Measurements from ENCODE around the gene ATOX1. TPM values are rescaled to one million over a fixed set of nuclear protein-coding genes. Genes with fewer than 3 reads are reported as not detected.
A peak's percentile ranks its signal among the peaks of the same experiment; 100 is the strongest.

Gene ATOX1
- total RNA-seq, 1 experiment from 2014 or later, result 65.6 TPM

- DNase-seq (ENCODE audit: low spot score), result no peak
- H3K27ac ChIP-seq (ENCODE audit: low read depth, low read length, poor library complexity, severe bottlenecking), result no peak overlapping the region
- intact Hi-C loops (cut with micrococcal nuclease; ENCODE audit: unreplicated experiment), result loop anchor here (1.0 to 10.0 kb wide), 3 partner anchors 83 to 295 kb away; partner anchors contain the start of gene SLC36A1
Observed at GRCh38 chr5:151741678-151742423, 16.6 kb downstream of the ATOX1 start.

GRCh38 chr5:151740958-151741373 is 17.5 kb downstream of the ATOX1 start:
- Histone ChIP-seq H3K4me3 (ENCODE audit: low read depth, low read length, poor library complexity, severe bottlenecking) (no peak overlapping the region), H3K27me3 (replicated peaks; ENCODE audit: insufficient read depth, low read depth, low read length, poor library complexity) (no peaks in the 10 kb centered on the region), H3K9me3 (ENCODE audit: low read depth, low read length, poor library complexity, severe bottlenecking) (no peaks in the 10 kb centered on the region), H3K36me3 (ENCODE audit: insufficient read depth, low read length, poor library complexity, severe bottlenecking) (peaks cover 6% of the 10 kb centered on the region), H3K27ac (ENCODE audit: low read depth, low read length, poor library complexity, severe bottlenecking) (no peak overlapping the region), H3K4me1 (ENCODE audit: insufficient read depth, low read length, poor library complexity, severe bottlenecking) (peaks cover 14% of the 10 kb centered on the region)
- CTCF ChIA-PET, result interaction anchor here (2.3 to 3.3 kb wide), 2 partner anchors 83 to 89 kb away, joined by 12 to 42 read pairs; no protein-coding TSS in a partner anchor
- POLR2A ChIA-PET (ENCODE audit: low non-redundant PET), result no interaction called here
- DNase-seq (ENCODE audit: low spot score), result no peak
- intact Hi-C loops (cut with micrococcal nuclease; ENCODE audit: unreplicated experiment), result loop anchor here (2.0 to 10.0 kb wide), 2 partner anchors 216 to 294 kb away; partner anchors contain the start of gene SLC36A1
- TF ChIP-seq CTCF (conservative IDR thresholded peaks at IDR 0.05; ENCODE audit: low read depth, low read length), result 0 out of 2 replicates have a peak, but pooled peaks have one; percentile 14
- no peak for TF ChIP-seq EZH2 (IDR thresholded peaks at IDR 0.05; ENCODE audit: borderline replicate concordance, low read depth, low read length, poor library complexity, severe bottlenecking)
- BruUV-seq (replicated peaks), result no TSS peak

More at GRCh38 chr5:151741678-151742423, 16.6 kb downstream of the ATOX1 start:
- Histone ChIP-seq H3K4me1 (ENCODE audit: insufficient read depth, low read length, poor library complexity, severe bottlenecking) (peaks cover 14% of the 10 kb centered on the region), H3K27me3 (replicated peaks; ENCODE audit: insufficient read depth, low read depth, low read length, poor library complexity) (no peaks in the 10 kb centered on the region), H3K4me3 (ENCODE audit: low read depth, low read length, poor library complexity, severe bottlenecking) (no peak overlapping the region), H3K9me3 (ENCODE audit: low read depth, low read length, poor library complexity, severe bottlenecking) (no peaks in the 10 kb centered on the region), H3K36me3 (ENCODE audit: insufficient read depth, low read length, poor library complexity, severe bottlenecking) (peaks cover 6% of the 10 kb centered on the region)
- CTCF ChIA-PET, result interaction anchor here (0.7 to 3.3 kb wide), 3 partner anchors 57 to 90 kb away, joined by 3 to 42 read pairs (median 12); no protein-coding TSS in a partner anchor
- POLR2A ChIA-PET (ENCODE audit: low non-redundant PET), result no interaction called here
- no TSS peak for BruUV-seq (replicated peaks)
- TF ChIP-seq EZH2 (IDR thresholded peaks at IDR 0.05; ENCODE audit: borderline replicate concordance, low read depth, low read length, poor library complexity, severe bottlenecking), result no peak
- TF ChIP-seq CTCF (conservative IDR thresholded peaks at IDR 0.05; ENCODE audit: low read depth, low read length), result no peak

GRCh38 chr5:151740336-151740942 is 18.0 kb downstream of the ATOX1 start:
- ChIA-PET CTCF (interaction anchor here (0.6 to 3.3 kb wide), 4 partner anchors 79 to 184 kb away, joined by 4 to 42 read pairs (median 8); no protein-coding TSS in a partner anchor), POLR2A (ENCODE audit: low non-redundant PET) (no interaction called here)
- peaks cover 14% of the 10 kb centered on the region for H3K4me1 ChIP-seq (ENCODE audit: insufficient read depth, low read length, poor library complexity, severe bottlenecking)
- H3K27me3 ChIP-seq (replicated peaks; ENCODE audit: insufficient read depth, low read depth, low read length, poor library complexity), result no peaks in the 10 kb centered on the region
- intact Hi-C loops (cut with micrococcal nuclease; ENCODE audit: unreplicated experiment), result loop anchor here (2.0 to 10.0 kb wide), 2 partner anchors 216 to 294 kb away; partner anchors contain the start of gene SLC36A1
- H3K27ac ChIP-seq (ENCODE audit: low read depth, low read length, poor library complexity, severe bottlenecking), result peak overlapping the region; percentile 43
- H3K4me3 ChIP-seq (ENCODE audit: low read depth, low read length, poor library complexity, severe bottlenecking), result no peak overlapping the region
- no TSS peak for BruUV-seq (replicated peaks)
- TF ChIP-seq CTCF (conservative IDR thresholded peaks at IDR 0.05; ENCODE audit: low read depth, low read length), result peak; percentile 90
- TF ChIP-seq EZH2 (IDR thresholded peaks at IDR 0.05; ENCODE audit: borderline replicate concordance, low read depth, low read length, poor library complexity, severe bottlenecking), result no peak
- DNase-seq (ENCODE audit: low spot score), result peak; percentile 84
- no peaks in the 10 kb centered on the region for H3K9me3 ChIP-seq (ENCODE audit: low read depth, low read length, poor library complexity, severe bottlenecking)
- peaks cover 6% of the 10 kb centered on the region for H3K36me3 ChIP-seq (ENCODE audit: insufficient read depth, low read length, poor library complexity, severe bottlenecking)
